Thoracic aorta (tissue), 2 donors: ENCODE data around the gene OAS1. TPM values are rescaled to one million over a fixed set of nuclear protein-coding genes. Genes with fewer than 3 reads are reported as not detected.

Experiments
- ATAC-seq: fragments of 150-250 bp; one replicate; pipeline ENCODE4 v1.8.0; 2017; ENCODE audit warnings: low read depth; ENCODE audit not compliant: insufficient number of reproducible peaks, low FRiP score
- DNase-seq: peaks from one replicate; pipeline ENCODE4 v3.0.0-alpha.2; 2020; ENCODE audit warnings: low spot score
- H3K27ac ChIP-seq, 2 donors: fragments of 200-600 bp; sonication (generic); 1 replicate in 1 of 2; 2 replicates in 1 of 2; pipeline ENCODE4 v1.5.1; 2016; ENCODE audit warnings: mild to moderate bottlenecking in 2 of 2, moderate library complexity in 2 of 2
- H3K27me3 ChIP-seq: fragments of 200-600 bp; sonication (generic); replicated peaks from 2 replicates; pipeline ENCODE4 v1.6.0; 2016; ENCODE audit warnings: mild to moderate bottlenecking; ENCODE audit not compliant: insufficient read depth
- H3K36me3 ChIP-seq: fragments of 200-600 bp; sonication (generic); one replicate; pipeline ENCODE4 v1.5.1; 2016
- H3K4me1 ChIP-seq, 2 donors: fragments of 200-600 bp; sonication (generic); 1 replicate in 1 of 2; 2 replicates in 1 of 2; pipeline versions ENCODE4 v1.5.1 to v1.6.0; 2016; ENCODE audit warnings: low read depth in 2 of 2, mild to moderate bottlenecking in 1 of 2; ENCODE audit not compliant: control insufficient read depth in 1 of 2
- H3K4me3 ChIP-seq: fragments of 200-600 bp; sonication (generic); 2 replicates; pipeline ENCODE4 v1.5.1; 2016; ENCODE audit warnings: mild to moderate bottlenecking
- H3K9me3 ChIP-seq: fragments of 200-600 bp; sonication (generic); 2 replicates; pipeline ENCODE4 v1.5.1; 2016
- CTCF ChIP-seq: fragments of 200-600 bp; sonication (generic); IDR thresholded peaks from one replicate; pipeline ENCODE4 v1.5.1; 2019; ENCODE audit warnings: antibody characterized with exemption
- total RNA-seq, 2 donors: library from RNA; depleted of rRNA; stranded (reverse); fragments of >200 nt; gene quantifications; one replicate each; pipeline versions ENCODE4 v1.1.0 to v1.2.3, GENCODE V29; 2016

The OAS1 gene
- total RNA-seq, 2 donors from 2014 or later: 9.4 to 15.3 TPM

GRCh38 chr12:112927925-112928324 lies 21.2 kb downstream of the OAS1 start:
- H3K27me3 ChIP-seq: no peaks in the 10 kb centered on the region
- H3K4me3 ChIP-seq: no peak overlapping the region
- no peak for TF ChIP-seq CTCF
- H3K9me3 ChIP-seq: no peaks in the 10 kb centered on the region
- H3K4me1 ChIP-seq: no peaks in the 10 kb centered on the region
- H3K36me3 ChIP-seq: no peaks in the 10 kb centered on the region
- H3K27ac ChIP-seq: no peak overlapping the region
- ATAC-seq: no peak
- no peak for DNase-seq

- no peak overlapping the region for H3K27ac ChIP-seq
- no peaks in the 10 kb centered on the region for H3K9me3 ChIP-seq
- DNase-seq: no peak
- H3K27me3 ChIP-seq: no peaks in the 10 kb centered on the region
- ATAC-seq: no peak
- H3K4me3 ChIP-seq: no peak overlapping the region
- no peaks in the 10 kb centered on the region for H3K4me1 ChIP-seq
- H3K36me3 ChIP-seq: no peaks in the 10 kb centered on the region
- TF ChIP-seq CTCF: no peak
Measured at GRCh38 chr12:112928978-112929377, 22.2 kb downstream of the OAS1 start.

GRCh38 chr12:112929715-112930114 lies 23.0 kb downstream of the OAS1 start:
- Histone ChIP-seq H3K4me3 (no peak overlapping the region), H3K9me3 (no peaks in the 10 kb centered on the region), H3K27me3 (no peaks in the 10 kb centered on the region), H3K27ac (no peak overlapping the region), H3K36me3 (no peaks in the 10 kb centered on the region), H3K4me1 (no peaks in the 10 kb centered on the region)
- TF ChIP-seq CTCF: no peak
- DNase-seq (no peak), ATAC-seq (no peak)

- ATAC-seq: no peak
Measured at GRCh38 chr12:112930350-112930749, 23.6 kb downstream of the OAS1 start.

GRCh38 chr12:112932485-112933128 lies 25.8 kb downstream of the OAS1 start:
- TF ChIP-seq CTCF: no peak
- ATAC-seq: no peak
- Histone ChIP-seq H3K36me3 (no peaks in the 10 kb centered on the region), H3K9me3 (no peaks in the 10 kb centered on the region), H3K27me3 (no peaks in the 10 kb centered on the region), H3K4me1 (no peaks in the 10 kb centered on the region), H3K27ac (no peak overlapping the region), H3K4me3 (no peak overlapping the region)
- no peak for DNase-seq

More at GRCh38 chr12:112930350-112930749, 23.6 kb downstream of the OAS1 start:
- Histone ChIP-seq H3K4me3 (no peak overlapping the region), H3K27ac (no peak overlapping the region), H3K27me3 (no peaks in the 10 kb centered on the region), H3K4me1 (no peaks in the 10 kb centered on the region), H3K36me3 (no peaks in the 10 kb centered on the region), H3K9me3 (no peaks in the 10 kb centered on the region)
- no peak for DNase-seq
- no peak for TF ChIP-seq CTCF
